ENCODE data around the gene AP2A1.

AP2A1 gene

DNA sequence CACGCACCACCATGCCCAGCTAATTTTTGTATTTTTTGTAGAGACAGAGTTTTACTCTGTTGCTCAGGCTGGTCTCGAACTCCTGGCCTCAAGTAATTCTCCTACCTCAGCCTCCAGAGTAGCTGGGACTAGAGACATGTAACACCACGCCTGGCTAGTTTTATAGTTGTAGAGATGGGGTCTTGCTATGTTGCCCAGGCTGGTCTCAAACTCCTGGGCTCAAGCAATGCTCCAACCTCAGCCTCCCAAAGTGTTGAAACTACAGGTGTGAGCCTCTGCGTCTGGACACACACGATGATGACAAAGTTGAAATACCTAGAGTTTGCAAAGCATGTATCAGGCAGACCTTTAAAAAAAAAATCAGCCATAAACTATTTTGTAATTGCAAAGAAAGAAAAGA lies 79.6 kb downstream of the AP2A1 start:
- Histone ChIP-seq H3K4me3 (ENCODE audit: low read depth in 1 of 2, low read length in 1 of 2) (no peak overlapping the region), H3K9me3 (no peaks in the 10 kb centered on the region), H3K36me3 (no peaks in the 10 kb centered on the region), H3K27ac (no peak overlapping the region), H3K4me1 (ENCODE audit: control insufficient read depth in 1 of 2, insufficient read depth in 1 of 2, low read depth in 1 of 2, low read length in 1 of 2) (peaks cover 46% of the 10 kb centered on the region in 2 experiments), H3K27me3 (peaks cover 1% of the 10 kb centered on the region)
- TF ChIP-seq, protein P1, sequence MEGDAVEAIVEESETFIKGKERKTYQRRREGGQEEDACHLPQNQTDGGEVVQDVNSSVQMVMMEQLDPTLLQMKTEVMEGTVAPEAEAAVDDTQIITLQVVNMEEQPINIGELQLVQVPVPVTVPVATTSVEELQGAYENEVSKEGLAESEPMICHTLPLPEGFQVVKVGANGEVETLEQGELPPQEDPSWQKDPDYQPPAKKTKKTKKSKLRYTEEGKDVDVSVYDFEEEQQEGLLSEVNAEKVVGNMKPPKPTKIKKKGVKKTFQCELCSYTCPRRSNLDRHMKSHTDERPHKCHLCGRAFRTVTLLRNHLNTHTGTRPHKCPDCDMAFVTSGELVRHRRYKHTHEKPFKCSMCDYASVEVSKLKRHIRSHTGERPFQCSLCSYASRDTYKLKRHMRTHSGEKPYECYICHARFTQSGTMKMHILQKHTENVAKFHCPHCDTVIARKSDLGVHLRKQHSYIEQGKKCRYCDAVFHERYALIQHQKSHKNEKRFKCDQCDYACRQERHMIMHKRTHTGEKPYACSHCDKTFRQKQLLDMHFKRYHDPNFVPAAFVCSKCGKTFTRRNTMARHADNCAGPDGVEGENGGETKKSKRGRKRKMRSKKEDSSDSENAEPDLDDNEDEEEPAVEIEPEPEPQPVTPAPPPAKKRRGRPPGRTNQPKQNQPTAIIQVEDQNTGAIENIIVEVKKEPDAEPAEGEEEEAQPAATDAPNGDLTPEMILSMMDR (IDR thresholded peaks at IDR 0.05): no peak

DNA sequence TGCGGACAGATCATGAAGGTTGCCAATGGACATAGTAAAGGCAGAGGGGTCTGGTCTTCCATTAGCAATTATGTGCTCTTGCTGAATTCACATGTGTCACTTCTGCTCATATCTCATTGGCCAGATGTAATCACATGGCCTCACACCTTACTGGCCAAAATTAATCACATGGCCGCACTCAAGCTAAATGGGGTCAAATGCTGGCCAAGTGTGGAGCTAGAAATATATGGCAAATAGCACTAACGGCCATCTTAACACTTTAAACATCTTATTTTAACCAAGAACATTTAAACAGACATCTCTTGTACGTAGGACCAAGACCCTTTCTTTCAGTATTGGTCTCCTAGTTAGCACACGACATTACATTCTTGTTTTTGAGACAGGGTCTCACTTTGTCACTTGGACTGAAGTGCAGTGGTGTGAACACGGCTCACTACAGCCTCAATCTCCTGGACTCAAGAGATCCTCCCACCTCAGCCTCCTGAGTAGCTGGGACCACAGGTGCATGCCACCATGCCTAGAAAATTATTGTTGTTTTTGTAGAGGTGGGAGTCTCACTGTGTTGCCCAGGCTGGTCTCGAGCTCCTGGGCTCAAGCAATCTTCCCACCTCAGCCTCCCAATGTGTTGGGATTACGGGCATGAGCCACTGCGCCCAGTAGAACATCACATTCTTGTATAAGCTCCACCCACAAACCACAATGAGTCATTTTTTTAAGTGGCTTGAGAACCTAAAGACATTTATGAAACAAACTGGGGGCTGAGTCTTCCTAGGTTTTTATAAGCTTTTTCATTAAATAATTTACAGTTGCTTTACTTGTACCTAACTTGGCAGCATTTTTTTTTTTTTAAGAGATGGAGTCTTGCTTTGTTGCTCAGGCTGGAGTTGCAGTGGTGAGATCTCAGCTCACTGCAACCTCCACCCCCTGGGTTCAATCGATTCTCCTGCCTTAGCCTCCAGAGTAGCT lies 81.2 kb downstream of the AP2A1 start:
- Histone ChIP-seq H3K4me3 (ENCODE audit: low read depth in 1 of 2, low read length in 1 of 2) (peak overlapping the region; percentile 13 to 33), H3K27ac (peak overlapping the region; percentile 98), H3K27me3 (peaks cover 17% of the 10 kb centered on the region), H3K9me3 (no peaks in the 10 kb centered on the region), H3K4me1 (ENCODE audit: control insufficient read depth in 1 of 2, insufficient read depth in 1 of 2, low read depth in 1 of 2, low read length in 1 of 2) (peaks cover 55 to 57% of the 10 kb centered on the region in 2 experiments), H3K36me3 (no peaks in the 10 kb centered on the region)
- TF ChIP-seq, protein P1 (IDR thresholded peaks at IDR 0.05): no peak

DNA sequence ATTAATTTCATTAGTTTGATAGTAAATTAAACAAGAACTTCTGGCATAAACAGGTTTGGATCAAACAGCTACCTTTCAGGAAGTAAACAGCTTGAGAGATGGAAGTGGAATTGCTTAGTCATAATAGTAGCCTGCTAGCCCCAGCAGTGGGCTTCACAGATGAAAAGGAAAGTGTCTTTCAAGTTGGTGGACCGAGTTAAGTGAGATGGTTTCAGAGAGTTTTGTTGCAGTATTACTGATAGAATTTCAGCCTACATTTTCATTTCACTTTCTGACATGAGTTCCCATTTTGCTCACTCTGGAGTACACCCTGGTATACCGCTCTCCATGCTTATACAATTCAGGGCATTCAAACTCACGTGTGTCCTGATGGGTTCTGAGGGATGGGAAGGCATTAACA lies 82.1 kb downstream of the AP2A1 start:
- peak overlapping the region; percentile 98 for H3K27ac ChIP-seq
- no peaks in the 10 kb centered on the region for H3K9me3 ChIP-seq
- H3K4me3 ChIP-seq (ENCODE audit: low read depth in 1 of 2, low read length in 1 of 2): no peak overlapping the region
- H3K4me1 ChIP-seq (ENCODE audit: control insufficient read depth in 1 of 2, insufficient read depth in 1 of 2, low read depth in 1 of 2, low read length in 1 of 2): peaks cover 54 to 56% of the 10 kb centered on the region in 2 experiments
- H3K36me3 ChIP-seq: no peaks in the 10 kb centered on the region
- TF ChIP-seq, protein P1 (IDR thresholded peaks at IDR 0.05): no peak
- H3K27me3 ChIP-seq: peaks cover 20% of the 10 kb centered on the region

DNA sequence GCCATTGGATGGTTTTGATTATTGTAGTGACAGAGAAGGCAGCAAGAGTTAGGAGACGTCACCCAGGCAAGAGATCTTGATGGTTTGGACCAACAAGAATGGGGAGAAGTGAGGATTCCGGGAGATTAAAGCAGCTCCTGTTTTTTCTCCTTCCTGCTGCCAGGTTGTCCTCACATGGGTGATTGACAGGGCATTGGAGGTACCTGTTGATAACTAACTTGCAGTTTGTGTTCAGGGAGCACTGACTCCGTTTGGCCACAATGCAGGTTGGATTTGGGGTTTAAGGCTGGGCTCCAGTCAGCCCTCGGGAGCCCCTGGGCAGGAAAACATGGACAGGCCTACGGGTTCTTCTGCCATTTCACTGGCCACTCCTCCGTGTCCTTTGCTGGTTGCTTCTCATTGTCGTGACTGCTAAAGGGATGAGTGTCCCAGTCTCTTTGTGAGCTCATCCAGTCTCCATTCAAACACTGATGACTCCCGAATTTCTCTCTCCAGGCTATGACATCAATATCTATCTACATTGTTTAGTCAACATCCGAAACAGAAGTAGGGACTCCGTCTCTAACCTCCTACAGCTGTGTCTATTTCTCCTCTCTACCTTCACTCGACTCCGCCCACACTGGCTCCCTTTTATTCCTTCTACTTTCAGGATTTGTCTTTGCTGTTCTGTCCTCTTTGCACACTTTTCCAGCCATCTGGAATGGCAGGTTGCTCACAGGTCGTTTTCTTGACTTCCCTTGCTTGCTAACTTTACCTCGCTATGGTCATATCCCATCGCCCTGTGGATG lies 82.8 kb downstream of the AP2A1 start:
- Histone ChIP-seq H3K27ac (peak overlapping the region; percentile 98), H3K4me3 (ENCODE audit: low read depth in 1 of 2, low read length in 1 of 2) (peak overlapping the region; percentile 99 to 100), H3K27me3 (peaks cover 20% of the 10 kb centered on the region), H3K9me3 (no peaks in the 10 kb centered on the region), H3K4me1 (ENCODE audit: control insufficient read depth in 1 of 2, insufficient read depth in 1 of 2, low read depth in 1 of 2, low read length in 1 of 2) (peaks cover 47 to 49% of the 10 kb centered on the region in 2 experiments), H3K36me3 (no peaks in the 10 kb centered on the region)
- TF ChIP-seq, protein P1 (IDR thresholded peaks at IDR 0.05): no peak

DNA sequence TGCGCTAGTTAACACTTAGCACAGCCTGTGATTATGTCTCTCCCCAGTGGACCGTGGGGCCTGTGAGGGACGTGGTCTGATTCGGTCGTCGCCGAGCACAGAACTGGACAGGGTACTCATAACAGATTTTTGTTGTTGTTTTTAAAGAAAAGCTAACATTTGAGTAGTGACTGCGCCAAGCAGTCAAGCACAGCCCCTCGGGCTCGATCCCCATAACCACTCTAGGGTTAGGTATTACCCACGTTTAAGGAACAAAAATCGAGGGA lies 83.4 kb downstream of the AP2A1 start:
- Histone ChIP-seq H3K4me3 (ENCODE audit: low read depth in 1 of 2, low read length in 1 of 2) (peak overlapping the region; percentile 99 to 100), H3K27me3 (peaks cover 20% of the 10 kb centered on the region), H3K36me3 (peaks cover 4% of the 10 kb centered on the region), H3K4me1 (ENCODE audit: control insufficient read depth in 1 of 2, insufficient read depth in 1 of 2, low read depth in 1 of 2, low read length in 1 of 2) (peaks cover 42 to 43% of the 10 kb centered on the region in 2 experiments), H3K9me3 (no peaks in the 10 kb centered on the region), H3K27ac (peak overlapping the region; percentile 98)
- TF ChIP-seq, protein P1 (IDR thresholded peaks at IDR 0.05): no peak
